ENCODE measurements around the gene RASSF4. TPM values are rescaled to one million over a fixed set of nuclear protein-coding genes. Genes with fewer than 3 reads are reported as not detected.

Gene RASSF4
- polyA plus RNA-seq, 4 donors = 16.1 to 136 (median 51.8) TPM

- 74 to 78% (median 76%) methylated on average over 2 of the region's 2 CpGs for WGBS, 3 donors
- H3K4me3 ChIP-seq (ENCODE audit: low read depth in 1 of 3, low read length in 3 of 3) = no peak overlapping the region
- H3K9me3 ChIP-seq (ENCODE audit: control insufficient read depth in 2 of 2, insufficient read depth in 1 of 2, low read depth in 1 of 2, low read length in 1 of 2) = peaks cover 0 to 9% of the 10 kb centered on the region in 2 donors
- FAIRE-seq = no peak
- no peak overlapping the region for H3K27ac ChIP-seq (ENCODE audit: low read depth in 1 of 3, low read length in 2 of 3)
- H3K4me1 ChIP-seq (ENCODE audit: control insufficient read depth in 3 of 3, insufficient read depth in 2 of 3, low read depth in 1 of 3, low read length in 2 of 3) = no peaks in the 10 kb centered on the region
- DNase-seq = no peak
- no peaks in the 10 kb centered on the region for H3K36me3 ChIP-seq (ENCODE audit: control insufficient read depth in 3 of 3, insufficient read depth in 2 of 3, low read depth in 1 of 3, low read length in 3 of 3)
- no peaks in the 10 kb centered on the region for H3K27me3 ChIP-seq (ENCODE audit: control insufficient read depth in 3 of 3, insufficient read depth in 3 of 3, low read length in 3 of 3)
Observed at GRCh38 chr10:45023426-45023825, 63.8 kb downstream of the RASSF4 start.

DNA sequence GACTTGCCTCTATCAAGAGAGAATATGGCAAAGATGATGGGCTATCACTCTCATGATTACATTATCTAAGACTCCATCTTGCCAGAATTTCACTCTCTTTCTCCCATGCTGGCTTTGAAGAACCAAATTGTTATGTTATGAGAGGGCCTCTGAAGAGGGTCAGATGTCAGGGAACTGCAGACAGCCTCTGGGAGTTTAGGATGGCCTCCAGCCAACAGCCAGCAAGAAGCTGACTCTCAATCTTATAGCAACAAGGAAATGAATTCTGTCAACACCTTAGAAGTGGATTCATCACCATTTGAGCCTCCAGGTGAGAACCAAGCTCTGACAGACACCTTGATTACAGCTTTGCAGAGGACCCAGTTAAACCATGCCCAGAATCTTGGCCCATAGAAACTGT lies 74.7 kb downstream of the RASSF4 start:
- H3K9me3 ChIP-seq (ENCODE audit: control insufficient read depth in 2 of 2, insufficient read depth in 1 of 2, low read depth in 1 of 2, low read length in 1 of 2) = peaks cover 0 to 6% of the 10 kb centered on the region in 2 donors
- peaks cover 0 to 2% (median 0%) of the 10 kb centered on the region in 3 donors for H3K27me3 ChIP-seq (ENCODE audit: control insufficient read depth in 3 of 3, insufficient read depth in 3 of 3, low read length in 3 of 3)
- no peaks in the 10 kb centered on the region for H3K4me1 ChIP-seq (ENCODE audit: control insufficient read depth in 3 of 3, insufficient read depth in 2 of 3, low read depth in 1 of 3, low read length in 2 of 3)
- FAIRE-seq (no peak), DNase-seq (no peak)
- no peaks in the 10 kb centered on the region for H3K36me3 ChIP-seq (ENCODE audit: control insufficient read depth in 3 of 3, insufficient read depth in 2 of 3, low read depth in 1 of 3, low read length in 3 of 3)
- no peak overlapping the region for H3K4me3 ChIP-seq (ENCODE audit: low read depth in 1 of 3, low read length in 3 of 3)
- H3K27ac ChIP-seq (ENCODE audit: low read depth in 1 of 3, low read length in 2 of 3) = no peak overlapping the region

DNA sequence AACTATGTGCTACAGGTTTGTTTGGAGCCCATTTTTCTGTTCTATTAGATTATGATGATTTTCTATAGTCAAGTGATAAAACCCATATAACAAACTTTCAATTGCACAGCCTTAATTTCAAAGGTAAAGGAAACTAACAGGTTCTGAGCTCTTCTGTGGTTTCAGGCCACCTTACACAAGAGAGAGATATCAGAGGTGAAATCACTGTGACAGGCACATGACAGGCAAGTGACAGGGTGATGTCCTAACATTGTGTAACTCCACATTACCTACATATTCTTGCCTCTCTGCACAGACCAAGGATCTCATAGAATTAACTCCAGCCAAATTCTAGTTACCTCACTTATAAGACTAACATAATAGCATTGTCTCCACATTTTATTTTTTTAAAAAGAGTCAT lies 76.1 kb downstream of the RASSF4 start:
- DNase-seq (no peak), FAIRE-seq (no peak)
- Histone ChIP-seq H3K36me3 (ENCODE audit: control insufficient read depth in 3 of 3, insufficient read depth in 2 of 3, low read depth in 1 of 3, low read length in 3 of 3) (no peaks in the 10 kb centered on the region), H3K27ac (ENCODE audit: low read depth in 1 of 3, low read length in 2 of 3) (no peak overlapping the region), H3K9me3 (ENCODE audit: control insufficient read depth in 2 of 2, insufficient read depth in 1 of 2, low read depth in 1 of 2, low read length in 1 of 2) (peaks cover 0 to 5% of the 10 kb centered on the region in 2 donors), H3K4me3 (ENCODE audit: low read depth in 1 of 3, low read length in 3 of 3) (no peak overlapping the region), H3K4me1 (ENCODE audit: control insufficient read depth in 3 of 3, insufficient read depth in 2 of 3, low read depth in 1 of 3, low read length in 2 of 3) (no peaks in the 10 kb centered on the region), H3K27me3 (ENCODE audit: control insufficient read depth in 3 of 3, insufficient read depth in 3 of 3, low read length in 3 of 3) (peaks cover 0 to 2% (median 0%) of the 10 kb centered on the region in 3 donors)

DNA sequence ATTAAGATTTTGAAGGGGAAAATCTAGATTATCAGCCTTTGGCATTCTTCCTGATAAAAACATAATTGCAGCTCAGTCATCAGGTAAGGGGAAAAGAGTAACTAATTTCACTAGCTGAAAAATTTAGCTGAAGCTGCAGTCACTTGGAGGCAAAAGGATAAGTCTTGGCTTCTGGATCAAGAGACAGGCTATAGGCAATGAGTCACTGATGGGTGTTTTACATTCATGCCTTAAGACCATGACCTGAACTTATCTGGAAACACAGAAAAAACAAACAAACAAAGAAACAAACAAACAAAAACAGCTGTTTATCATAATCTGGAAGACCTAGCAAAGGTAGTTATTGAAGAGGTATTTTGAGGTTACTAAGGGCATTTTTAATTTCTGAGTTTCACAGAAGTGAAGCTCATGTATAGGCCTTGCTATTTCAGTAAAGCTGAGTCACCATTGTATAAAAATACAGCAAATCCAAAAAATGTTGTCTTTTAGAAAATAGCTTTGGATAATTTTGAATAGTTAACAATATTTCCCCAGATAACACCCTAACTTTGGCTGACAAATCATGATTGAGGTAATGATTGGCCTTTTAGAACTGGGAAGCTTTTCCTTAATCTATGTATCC lies 81.4 kb downstream of the RASSF4 start:
- DNase-seq (no peak), FAIRE-seq (no peak)
- Histone ChIP-seq H3K36me3 (ENCODE audit: control insufficient read depth in 3 of 3, insufficient read depth in 2 of 3, low read depth in 1 of 3, low read length in 3 of 3) (no peaks in the 10 kb centered on the region), H3K27me3 (ENCODE audit: control insufficient read depth in 3 of 3, insufficient read depth in 3 of 3, low read length in 3 of 3) (peaks cover 0 to 2% (median 0%) of the 10 kb centered on the region in 3 donors), H3K9me3 (ENCODE audit: control insufficient read depth in 2 of 2, insufficient read depth in 1 of 2, low read depth in 1 of 2, low read length in 1 of 2) (no peaks in the 10 kb centered on the region), H3K4me3 (ENCODE audit: low read depth in 1 of 3, low read length in 3 of 3) (no peak overlapping the region), H3K27ac (ENCODE audit: low read depth in 1 of 3, low read length in 2 of 3) (no peak overlapping the region), H3K4me1 (ENCODE audit: control insufficient read depth in 3 of 3, insufficient read depth in 2 of 3, low read depth in 1 of 3, low read length in 2 of 3) (no peaks in the 10 kb centered on the region)

DNA sequence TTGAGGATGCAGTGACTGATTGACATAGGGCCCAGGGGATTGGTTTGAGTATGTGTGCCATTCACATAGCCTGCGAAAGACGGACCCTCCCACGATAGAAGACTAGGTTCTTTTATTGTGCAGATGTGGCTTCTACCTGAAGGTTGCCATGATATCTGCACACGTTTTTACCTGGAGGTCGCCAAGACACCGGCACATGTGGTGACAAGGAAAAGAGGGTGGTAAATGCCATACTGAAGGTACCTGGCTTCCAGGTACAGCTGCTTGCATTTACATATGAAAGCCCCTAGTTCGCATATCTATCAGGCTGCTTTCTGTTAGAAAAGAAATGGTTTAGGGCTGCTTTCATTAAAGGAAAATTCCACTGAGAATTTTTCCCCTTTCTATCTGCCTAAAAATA lies 84.7 kb downstream of the RASSF4 start:
- Histone ChIP-seq H3K36me3 (ENCODE audit: control insufficient read depth in 3 of 3, insufficient read depth in 2 of 3, low read depth in 1 of 3, low read length in 3 of 3) (no peaks in the 10 kb centered on the region), H3K27ac (ENCODE audit: low read depth in 1 of 3, low read length in 2 of 3) (no peak overlapping the region), H3K27me3 (ENCODE audit: control insufficient read depth in 3 of 3, insufficient read depth in 3 of 3, low read length in 3 of 3) (no peaks in the 10 kb centered on the region), H3K9me3 (ENCODE audit: control insufficient read depth in 2 of 2, insufficient read depth in 1 of 2, low read depth in 1 of 2, low read length in 1 of 2) (peaks cover 0 to 4% of the 10 kb centered on the region in 2 donors), H3K4me1 (ENCODE audit: control insufficient read depth in 3 of 3, insufficient read depth in 2 of 3, low read depth in 1 of 3, low read length in 2 of 3) (no peaks in the 10 kb centered on the region), H3K4me3 (ENCODE audit: low read depth in 1 of 3, low read length in 3 of 3) (no peak overlapping the region)
- 61 to 70% (median 66%) methylated on average over 7 of the region's 7 CpGs for WGBS, 3 donors
- DNase-seq (no peak), FAIRE-seq (no peak)

Other genes with a start within 250 kb of the RASSF4 start
- gene TMEM72, start 48.5 kb upstream of the RASSF4 start, polyA plus RNA-seq = under 1 TPM in 2 of 4 donors, not detected in 2; 0.28 to 0.64 TPM
- 10 to 100 TPM in 1 of 4 donors, 1 to 10 TPM in 3; 4.0 to 39.4 (median 6.0) TPM for gene DEPP1, start 19.0 kb downstream of the RASSF4 start, polyA plus RNA-seq
- gene ZNF22, start 41.1 kb downstream of the RASSF4 start, polyA plus RNA-seq = 10 to 100 TPM in 3 of 4 donors, 1 to 10 TPM in 1; 8.1 to 30.3 (median 13.3) TPM

Data from small intestine (tissue), 7 donors.